ENCODE results near the gene UCHL3. TPM values are rescaled to one million over a fixed set of nuclear protein-coding genes. Genes with fewer than 3 reads are reported as not detected.

The UCHL3 gene
- total RNA-seq, 1 donor from 2014 or later: 15.5 TPM

Other genes with a start within 250 kb of the UCHL3 start
- gene TBC1D4, start 67.6 kb upstream of the UCHL3 start, total RNA-seq: 9.5 TPM
- gene COMMD6, start 11.9 kb upstream of the UCHL3 start, total RNA-seq: 46.7 TPM
- 52.0 TPM for gene LMO7, start 86.5 kb downstream of the UCHL3 start, total RNA-seq

Measured in left lobe of liver (tissue), 1 donor.